ENCODE data around the gene CCDC154.

CCDC154 gene

DNA sequence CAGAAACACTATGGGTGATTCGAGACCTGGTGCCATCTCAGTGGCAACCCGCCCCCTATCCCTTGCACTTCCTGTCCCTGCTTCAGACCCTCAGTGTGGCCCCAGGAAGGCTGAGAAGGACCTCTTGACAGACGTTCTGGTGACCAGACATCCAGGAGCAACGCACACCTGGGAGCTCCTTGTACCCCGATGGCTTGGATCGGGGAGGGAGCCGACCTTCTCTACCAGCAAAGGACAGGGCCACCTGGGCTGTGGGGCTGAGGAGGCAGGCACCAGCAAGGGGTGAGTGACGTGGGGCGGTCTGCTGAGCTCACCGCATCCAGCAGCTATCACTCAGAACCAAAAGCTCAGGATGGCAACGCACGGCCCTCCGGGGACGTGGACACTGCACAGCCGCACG, 57.0 kb downstream of the CCDC154 start:
- no peak for DNase-seq (ENCODE audit: low read depth)

DNA sequence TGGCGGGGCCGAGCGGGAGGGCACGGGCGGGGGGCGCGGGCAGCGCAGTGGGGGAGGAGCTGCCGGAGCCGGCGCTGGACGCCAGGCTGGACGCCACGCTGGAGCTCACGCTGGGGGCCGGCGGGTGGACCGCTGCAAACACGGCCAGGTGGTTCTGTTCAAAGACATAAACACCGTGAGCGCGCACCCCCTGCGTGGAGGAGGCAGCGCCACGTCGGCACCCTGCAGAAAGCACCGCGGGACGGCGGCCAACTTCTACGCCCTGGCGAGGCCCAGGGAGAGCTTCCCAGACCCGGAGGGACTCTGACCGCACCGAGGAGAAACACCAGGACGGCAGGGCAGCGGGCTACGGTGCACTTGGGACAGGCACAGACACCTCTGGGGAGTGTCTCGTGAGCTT, 59.1 kb downstream of the CCDC154 start:
- no peak for DNase-seq (ENCODE audit: low read depth)

All from activated T-cell treated with anti-CD3 and anti-CD28 coated beads for 24 hours (primary cell).